Left ventricle myocardium superior (tissue), 1 donor: Measurements from ENCODE around the gene S1PR4. TPM values are rescaled to one million over a fixed set of nuclear protein-coding genes. Genes with fewer than 3 reads are reported as not detected.
"Not testable (repeated sequence)": the region's sequence is repeated elsewhere in the genome, so short reads cannot be mapped to it uniquely, and the experiment has no call there.

Experiments
- ATAC-seq: fragments of 200-7000 bp; cut with Tn5 transposase; one replicate; pipeline ENCODE4 v1.9.1; 2020; ENCODE audit warnings: mild to moderate bottlenecking, moderate library complexity
- DNase-seq: peaks from one replicate; pipeline ENCODE4 v3.0.0-alpha.2; 2020
- intact Hi-C: fragments of 100-400 bp; cut with micrococcal nuclease; formaldehyde crosslinking; loops from one replicate; pipeline ENCODE4 v1.11.0; 2022
- total RNA-seq: library from RNA; stranded (reverse); fragmentation: NEBNext Ultra II Directional; extraction: Animal tissue kit (Norgen Biotek cat#: 25700); gene quantifications from one replicate; pipeline ENCODE4 v1.2.1, GENCODE V29; 2021
- donor health status: DM: no; HTN: yes; CAD: no; lungs with severe emphysema.

S1PR4 gene
- total RNA-seq, 1 donor from 2014 or later = 1.0 TPM

- ATAC-seq (no peak), DNase-seq (no peak)
- intact Hi-C loops = loop anchor here (10.0 kb wide), 1 partner anchor 197 kb away; no protein-coding TSS in a partner anchor
Measured at GRCh38 chr19:3151563-3152418, 26.8 kb upstream of the S1PR4 start.

GRCh38 chr19:3152419-3152780 lies 26.2 kb upstream of the S1PR4 start:
- DNase-seq (no peak), ATAC-seq (no peak)
- intact Hi-C loops = loop anchor here (10.0 kb wide), 1 partner anchor 198 kb away; no protein-coding TSS in a partner anchor

GRCh38 chr19:3153286-3154230 lies 25.0 kb upstream of the S1PR4 start:
- intact Hi-C loops = loop anchor here (10.0 kb wide), 1 partner anchor 199 kb away; no protein-coding TSS in a partner anchor
- ATAC-seq (no peak), DNase-seq (no peak)

DNA sequence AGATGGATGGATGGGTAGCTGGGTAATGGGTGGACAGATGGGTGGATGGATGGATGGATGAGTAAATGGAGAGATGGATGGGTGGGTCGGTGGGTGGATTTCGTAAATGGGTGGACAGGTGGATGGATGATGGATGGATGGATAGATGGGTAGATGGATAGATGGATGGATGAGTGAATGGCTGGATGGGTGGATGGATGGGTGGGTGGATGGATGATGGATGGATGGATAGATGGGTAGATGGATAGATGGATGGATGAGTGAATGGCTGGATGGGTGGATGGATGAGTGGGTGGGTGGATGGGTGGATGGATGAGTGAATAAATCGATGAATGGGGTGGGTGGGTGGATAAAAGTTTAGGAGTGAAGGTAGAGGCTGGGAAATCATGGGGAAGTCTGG lies 24.1 kb upstream of the S1PR4 start:
- not testable (repeated sequence) for ATAC-seq, DNase-seq
- intact Hi-C loops = loop anchor here (10.0 kb wide), 1 partner anchor 200 kb away; no protein-coding TSS in a partner anchor

DNA sequence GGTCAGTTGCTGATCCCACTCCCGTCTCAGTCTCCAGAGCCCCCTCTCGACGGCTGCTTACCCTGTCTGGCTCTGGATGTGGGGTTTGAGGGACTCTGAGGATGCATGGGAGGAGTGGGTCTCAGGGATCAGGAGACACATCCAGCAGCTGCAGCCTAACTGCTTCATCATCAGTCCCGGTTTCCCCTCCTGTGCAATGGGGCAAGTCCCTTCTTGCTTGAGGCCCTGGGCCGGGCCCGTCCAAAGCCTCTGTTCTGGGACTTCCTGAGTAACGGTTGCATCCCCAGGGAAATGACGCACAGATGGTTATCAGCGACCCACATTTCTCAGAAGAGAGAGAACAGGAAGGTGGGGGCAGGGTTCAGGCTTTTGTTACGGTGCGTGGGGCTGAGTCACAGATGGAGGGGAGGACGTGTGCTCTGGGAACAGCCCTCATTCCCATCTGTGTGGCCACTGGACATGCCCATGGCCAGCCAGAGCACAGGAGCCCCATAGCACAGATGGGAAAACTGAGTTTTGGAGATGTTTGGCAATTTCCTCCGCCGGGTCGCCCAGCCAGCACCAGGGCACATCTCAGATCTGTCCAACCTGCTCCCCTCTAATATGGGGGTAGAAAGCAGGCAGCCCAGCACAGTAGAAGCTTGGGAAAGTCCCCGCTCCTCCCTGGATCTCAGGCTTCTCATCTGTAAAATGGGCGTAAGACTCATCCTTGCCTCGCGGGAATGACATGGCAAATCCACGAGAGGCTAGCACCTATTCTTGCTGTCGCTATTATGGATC lies 23.4 kb upstream of the S1PR4 start:
- intact Hi-C loops = loop anchor here (10.0 kb wide), 1 partner anchor 200 kb away; no protein-coding TSS in a partner anchor
- DNase-seq = peak; percentile 71
- peak; percentile 85 for ATAC-seq

GRCh38 chr19:3157096-3157845 lies 21.3 kb upstream of the S1PR4 start:
- no peak for ATAC-seq
- no peak for DNase-seq
- intact Hi-C loops = loop anchor here (10.0 kb wide), 1 partner anchor 202 kb away; no protein-coding TSS in a partner anchor

- DNase-seq (no peak), ATAC-seq (no peak)
- intact Hi-C loops = loop anchor here (10.0 kb wide), 1 partner anchor 205 kb away; no protein-coding TSS in a partner anchor
Measured at GRCh38 chr19:3159565-3159964, 19.0 kb upstream of the S1PR4 start.

DNA sequence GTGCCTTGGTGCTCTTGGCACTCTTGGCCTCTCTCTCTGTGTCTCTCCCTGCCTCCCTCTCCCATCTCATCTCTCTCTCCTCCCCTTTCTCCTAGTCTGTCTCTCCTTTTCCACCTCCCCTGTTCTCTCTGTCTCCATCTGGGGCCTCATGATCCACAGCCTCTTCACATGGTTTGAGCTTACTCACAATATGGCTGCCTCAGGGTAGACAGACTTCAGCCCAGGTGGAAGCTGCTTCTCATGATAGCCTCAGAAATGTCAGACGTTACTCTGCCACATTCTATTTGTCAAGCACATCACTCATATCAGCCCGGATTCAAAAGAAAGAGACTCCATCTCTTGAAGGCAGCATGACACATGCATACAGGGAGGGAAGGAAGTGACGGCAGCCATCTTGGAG lies 18.4 kb upstream of the S1PR4 start:
- intact Hi-C loops = loop anchor here (5.0 kb wide), 1 partner anchor 273 kb away; no protein-coding TSS in a partner anchor
- ATAC-seq = no peak

DNA sequence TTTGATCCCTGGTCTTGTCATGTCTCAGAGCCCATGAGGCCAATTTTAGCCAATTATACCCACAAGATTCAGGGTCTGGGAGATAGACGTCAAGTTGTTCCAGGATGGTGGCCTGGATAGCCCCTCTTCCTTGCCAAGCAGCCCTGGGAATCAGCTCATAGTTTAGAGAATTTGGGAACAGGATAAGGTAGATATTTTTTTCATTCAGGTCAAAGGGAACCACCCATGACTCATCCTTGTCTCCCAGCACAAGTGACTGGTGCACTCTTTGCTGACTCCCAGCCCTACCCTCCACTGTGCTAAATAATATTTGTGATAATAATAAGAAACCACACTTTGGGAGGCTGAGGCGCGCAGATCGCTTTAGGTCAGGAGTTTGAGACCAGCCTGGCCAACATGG lies 17.1 kb upstream of the S1PR4 start:
- intact Hi-C loops = loop anchor here (5.0 kb wide), 1 partner anchor 274 kb away; no protein-coding TSS in a partner anchor
- DNase-seq = no peak
- no peak for ATAC-seq

More for the DNA sequence above, 18.4 kb upstream of the S1PR4 start:
- DNase-seq = no peak

GRCh38 chr19:3162418-3163229 lies 15.9 kb upstream of the S1PR4 start:
- DNase-seq (no peak), ATAC-seq (no peak)
- intact Hi-C loops = loop anchor here (5.0 kb wide), 1 partner anchor 275 kb away; no protein-coding TSS in a partner anchor

DNA sequence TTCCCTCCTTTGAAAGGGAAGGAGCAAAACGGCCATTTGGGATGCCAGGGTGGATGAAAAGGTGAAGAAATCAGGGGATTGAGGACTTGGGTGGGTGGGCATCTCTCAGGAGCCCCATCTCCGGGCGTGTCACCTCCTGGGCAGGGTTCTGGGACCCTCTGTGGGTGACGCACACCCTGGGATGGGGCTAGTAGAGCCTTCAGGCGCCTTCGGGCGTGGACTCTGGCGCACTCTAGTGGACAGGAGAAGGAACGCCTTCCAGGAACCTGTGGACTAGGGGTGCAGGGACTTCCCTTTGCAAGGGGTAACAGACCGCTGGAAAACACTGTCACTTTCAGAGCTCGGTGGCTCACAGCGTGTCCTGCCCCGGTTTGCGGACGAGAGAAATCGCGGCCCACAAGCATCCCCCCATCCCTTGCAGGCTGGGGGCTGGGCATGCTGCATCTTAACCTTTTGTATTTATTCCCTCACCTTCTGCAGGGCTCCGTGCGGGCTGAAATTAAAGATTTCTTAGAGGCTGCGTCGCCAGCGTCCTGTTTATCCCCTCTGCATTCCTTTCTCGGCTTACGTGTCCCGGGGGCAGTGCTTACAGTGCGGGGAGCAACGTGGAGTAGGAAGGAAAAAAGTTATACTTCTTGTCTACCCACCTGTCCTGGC lies 15.2 kb upstream of the S1PR4 start:
- intact Hi-C loops = loop anchor here (5.0 kb wide), 1 partner anchor 276 kb away; no protein-coding TSS in a partner anchor

DNA sequence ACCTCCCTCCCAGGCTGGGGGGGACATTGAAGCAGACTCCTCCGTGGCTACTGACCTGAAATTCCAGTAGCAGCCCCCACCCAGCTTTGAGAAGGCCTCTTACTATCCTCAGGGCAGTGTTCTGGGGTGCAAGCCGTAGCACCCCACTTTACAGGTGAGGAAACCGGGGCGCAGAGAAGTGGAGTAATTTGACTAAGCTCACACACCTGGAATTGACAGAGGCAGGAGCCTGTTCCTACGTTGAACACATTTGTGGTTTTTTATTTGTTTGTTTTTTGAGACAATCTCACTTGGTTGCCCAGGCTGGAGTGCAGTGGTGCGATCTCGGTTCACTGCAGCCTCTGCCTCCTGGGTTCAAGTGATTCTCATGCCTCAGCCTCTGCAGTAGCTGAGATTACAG lies 14.6 kb upstream of the S1PR4 start:
- DNase-seq = no peak
- ATAC-seq = no peak
- intact Hi-C loops = loop anchor here (5.0 kb wide), 1 partner anchor 277 kb away; no protein-coding TSS in a partner anchor

More for the DNA sequence above, 15.2 kb upstream of the S1PR4 start:
- DNase-seq = peak; percentile 72
- ATAC-seq = peak; percentile 90

GRCh38 chr19:3167533-3168272 lies 10.9 kb upstream of the S1PR4 start:
- intact Hi-C loops = no loop called here
- DNase-seq = no peak
- ATAC-seq = no peak

DNA sequence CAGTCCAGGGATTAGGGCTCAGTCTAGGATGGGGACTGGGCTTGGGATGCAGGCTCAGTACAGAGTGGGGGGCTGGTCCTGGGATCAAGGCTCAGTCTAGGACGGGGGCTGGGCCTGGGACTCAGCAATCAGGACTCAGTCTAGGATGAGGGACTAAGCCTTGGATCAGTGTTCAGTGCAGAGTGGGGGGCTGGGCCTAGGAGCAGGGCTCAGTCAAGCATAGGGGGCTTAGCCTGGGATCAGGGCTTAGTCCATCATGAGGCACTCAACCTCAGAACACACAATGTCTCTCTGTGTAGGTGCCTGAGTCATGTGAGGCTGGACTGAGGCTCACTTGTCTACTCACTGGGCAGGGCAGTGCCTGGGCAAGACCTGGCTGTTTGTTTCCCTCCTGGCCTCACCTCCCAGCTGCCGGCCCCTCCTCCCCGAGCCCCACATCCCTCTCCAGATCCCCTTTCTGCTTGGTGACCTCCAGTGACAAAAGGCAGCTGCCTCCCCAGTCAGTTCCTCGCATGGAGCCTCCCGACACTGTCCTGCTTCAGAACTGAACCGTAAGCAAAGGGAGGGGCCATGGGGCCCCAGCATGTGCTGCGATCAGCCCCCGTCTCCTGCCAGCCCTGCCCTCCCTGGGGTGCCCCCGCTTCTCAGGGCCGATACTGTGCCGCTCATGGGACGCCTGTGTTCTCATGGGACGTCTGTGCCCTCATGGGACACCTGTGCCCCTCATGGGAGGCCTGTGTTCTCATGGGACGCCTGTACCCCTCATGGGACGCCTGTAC lies 6.5 kb upstream of the S1PR4 start:
- DNase-seq (no peak), ATAC-seq (no peak)
- intact Hi-C loops = no loop called here

GRCh38 chr19:3172673-3173000 lies 5.9 kb upstream of the S1PR4 start:
- not testable (repeated sequence) for ATAC-seq, DNase-seq

More at GRCh38 chr19:3172673-3173000, 5.9 kb upstream of the S1PR4 start:
- intact Hi-C loops = not testable (repeated sequence)
